Peyer's patch (tissue), 4 donors: Measurements from ENCODE around the gene APOL2. TPM values are rescaled to one million over a fixed set of nuclear protein-coding genes. Genes with fewer than 3 reads are reported as not detected.
"Not testable (repeated sequence)": the region's sequence is repeated elsewhere in the genome, so short reads cannot be mapped to it uniquely, and the experiment has no call there.

Experiments used
- DNase-seq, 3 donors: peaks; one replicate each; pipeline ENCODE4 v3.0.0-alpha.2; 2017 to 2019
- H3K27ac ChIP-seq, 4 donors: fragments of 200-600 bp; sonication (generic); one replicate each; pipeline ENCODE4 v1.5.1; 2016 to 2019
- H3K27me3 ChIP-seq, 2 donors: fragments of 200-600 bp; sonication (generic); one replicate each; pipeline ENCODE4 v1.5.1; 2019
- H3K36me3 ChIP-seq, 3 donors: fragments of 200-600 bp; sonication (generic); one replicate each; pipeline ENCODE4 v1.5.1; 2016 to 2019
- H3K4me1 ChIP-seq, 4 donors: fragments of 200-600 bp; sonication (generic); one replicate each; pipeline ENCODE4 v1.5.1; 2016 to 2019
- H3K4me3 ChIP-seq, 4 donors: fragments of 200-600 bp; sonication (generic); 1 replicate in 3 of 4; 2 replicates in 1 of 4; pipeline ENCODE4 v1.5.1; 2016 to 2019; ENCODE audit warnings: mild to moderate bottlenecking in 1 of 4
- H3K9me3 ChIP-seq, 4 donors: fragments of 200-600 bp; sonication (generic); one replicate each; pipeline ENCODE4 v1.5.1; 2016 to 2019; ENCODE audit warnings: mild to moderate bottlenecking in 1 of 4
- POLR2A ChIP-seq, 2 donors: fragments of 450-650 bp; IDR thresholded peaks; one replicate each; pipeline ENCODE4 v1.5.1; 2017; ENCODE audit warnings: antibody characterized with exemption in 2 of 2, mild to moderate bottlenecking in 2 of 2, moderate library complexity in 2 of 2
- total RNA-seq, 4 donors: library from RNA; depleted of rRNA; stranded (reverse); fragments of >200 nt; gene quantifications; one replicate each; pipeline ENCODE4 v1.1.0, GENCODE V29; 2016
- TF ChIP-seq, protein P1 (sequence below), 6 experiments: fragments of 450-650 bp in 4 of 6; fragments of 200-600 bp in 2 of 6; sonication (generic) in 1 of 6; IDR thresholded peaks; one replicate each; pipeline ENCODE4 v1.5.1; 2017 to 2019; ENCODE audit warnings: antibody characterized with exemption in 6 of 6, mild to moderate bottlenecking in 3 of 6, moderate library complexity in 1 of 6

The APOL2 gene
- total RNA-seq, 4 donors from 2014 or later = 48.7 to 55.2 (median 52.3) TPM

DNA sequence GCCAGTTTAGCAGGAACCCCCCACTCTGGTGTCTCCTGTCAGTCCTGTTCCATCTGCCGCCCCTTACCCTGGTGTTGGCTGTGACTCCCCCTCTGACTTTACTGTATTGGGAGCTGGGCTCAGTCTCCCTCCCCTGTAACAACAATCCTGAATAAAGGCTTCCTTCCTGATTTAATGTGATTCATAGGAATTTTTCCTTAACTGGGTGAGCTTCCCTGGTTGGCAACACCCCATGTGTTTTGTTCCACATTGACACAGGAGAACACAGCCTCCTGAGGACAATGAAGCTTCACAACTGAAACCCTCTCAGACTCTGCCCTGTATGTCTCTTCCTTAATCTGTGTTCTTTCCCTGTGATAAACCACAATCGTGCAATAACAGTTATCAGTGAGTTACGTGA lies 46.2 kb downstream of the APOL2 start:
- DNase-seq = no peak
- TF ChIP-seq, protein P1, sequence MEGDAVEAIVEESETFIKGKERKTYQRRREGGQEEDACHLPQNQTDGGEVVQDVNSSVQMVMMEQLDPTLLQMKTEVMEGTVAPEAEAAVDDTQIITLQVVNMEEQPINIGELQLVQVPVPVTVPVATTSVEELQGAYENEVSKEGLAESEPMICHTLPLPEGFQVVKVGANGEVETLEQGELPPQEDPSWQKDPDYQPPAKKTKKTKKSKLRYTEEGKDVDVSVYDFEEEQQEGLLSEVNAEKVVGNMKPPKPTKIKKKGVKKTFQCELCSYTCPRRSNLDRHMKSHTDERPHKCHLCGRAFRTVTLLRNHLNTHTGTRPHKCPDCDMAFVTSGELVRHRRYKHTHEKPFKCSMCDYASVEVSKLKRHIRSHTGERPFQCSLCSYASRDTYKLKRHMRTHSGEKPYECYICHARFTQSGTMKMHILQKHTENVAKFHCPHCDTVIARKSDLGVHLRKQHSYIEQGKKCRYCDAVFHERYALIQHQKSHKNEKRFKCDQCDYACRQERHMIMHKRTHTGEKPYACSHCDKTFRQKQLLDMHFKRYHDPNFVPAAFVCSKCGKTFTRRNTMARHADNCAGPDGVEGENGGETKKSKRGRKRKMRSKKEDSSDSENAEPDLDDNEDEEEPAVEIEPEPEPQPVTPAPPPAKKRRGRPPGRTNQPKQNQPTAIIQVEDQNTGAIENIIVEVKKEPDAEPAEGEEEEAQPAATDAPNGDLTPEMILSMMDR (IDR thresholded peaks at IDR 0.05) = no peak
- no peak for TF ChIP-seq POLR2A (IDR thresholded peaks at IDR 0.05)
- no peaks in the 10 kb centered on the region for H3K27me3 ChIP-seq
- H3K27ac ChIP-seq = no peak overlapping the region
- peaks cover 0 to 4% (median 0%) of the 10 kb centered on the region in 4 donors for H3K4me1 ChIP-seq
- H3K4me3 ChIP-seq = no peak overlapping the region
- no peaks in the 10 kb centered on the region for H3K36me3 ChIP-seq
- no peaks in the 10 kb centered on the region for H3K9me3 ChIP-seq

DNA sequence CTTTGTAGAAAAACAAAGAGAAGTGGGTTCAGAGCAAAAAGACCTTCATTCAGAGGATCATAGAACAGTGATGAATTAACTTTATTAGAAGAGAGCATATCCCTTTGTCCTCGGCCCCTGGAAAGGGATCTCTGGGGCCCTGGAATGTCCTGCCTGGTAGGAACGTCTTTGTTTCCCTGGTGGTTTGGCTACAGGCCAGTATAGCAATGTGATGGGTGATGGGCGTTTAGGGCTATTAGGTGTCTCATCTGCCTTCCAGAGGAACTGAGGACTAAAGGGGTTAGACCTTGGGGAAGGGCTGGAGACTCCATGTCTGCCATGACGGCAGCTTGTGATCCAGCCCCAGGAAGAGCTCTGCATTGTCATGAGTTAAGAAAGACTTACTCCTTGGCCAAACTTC lies 46.8 kb downstream of the APOL2 start:
- no peak for TF ChIP-seq POLR2A (IDR thresholded peaks at IDR 0.05)
- TF ChIP-seq, protein P1 (IDR thresholded peaks at IDR 0.05) = no peak
- Histone ChIP-seq H3K4me1 (peaks cover 0 to 4% (median 0%) of the 10 kb centered on the region in 4 donors), H3K9me3 (no peaks in the 10 kb centered on the region), H3K4me3 (no peak overlapping the region), H3K27me3 (no peaks in the 10 kb centered on the region), H3K36me3 (no peaks in the 10 kb centered on the region), H3K27ac (no peak overlapping the region)
- DNase-seq = no peak

DNA sequence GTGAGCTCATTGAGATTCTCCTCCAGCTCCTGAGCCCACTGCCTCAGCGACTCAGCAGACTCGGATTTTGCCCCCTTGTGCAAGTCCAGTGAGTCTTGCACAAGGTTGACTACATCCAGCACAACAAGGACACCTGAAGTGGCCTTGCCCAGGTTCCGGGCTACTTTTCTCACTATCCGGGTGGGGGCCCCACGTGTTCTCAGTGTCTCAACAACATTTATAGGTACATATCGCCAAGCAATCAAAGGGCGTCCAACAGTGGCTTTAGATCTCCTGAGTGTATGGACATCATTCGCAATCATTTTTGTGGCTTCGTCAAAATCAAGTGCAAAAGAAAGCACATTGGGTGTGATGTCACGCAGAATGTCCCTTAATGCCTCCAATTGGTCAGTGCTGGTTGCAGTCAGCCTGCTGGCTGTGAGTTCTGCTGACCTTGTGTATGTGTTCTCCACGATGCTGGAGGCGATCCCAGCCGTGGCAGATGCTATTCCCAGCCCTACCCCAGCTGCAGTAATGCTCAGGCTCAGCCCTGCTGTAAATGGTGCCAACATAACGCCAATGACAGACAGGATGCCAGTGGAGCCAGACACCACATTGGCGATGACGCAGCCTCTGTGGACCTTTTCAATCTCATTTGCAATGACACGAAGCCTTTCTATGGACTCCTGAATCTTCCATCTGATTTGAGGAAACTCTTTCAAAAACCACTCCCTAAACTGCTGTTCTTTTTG lies 48.1 kb downstream of the APOL2 start:
- no peaks in the 10 kb centered on the region for H3K36me3 ChIP-seq
- no peak overlapping the region for H3K4me3 ChIP-seq
- no peak overlapping the region for H3K27ac ChIP-seq
- TF ChIP-seq, protein P1 (IDR thresholded peaks at IDR 0.05) = no peak
- TF ChIP-seq POLR2A (IDR thresholded peaks at IDR 0.05) = no peak
- no peaks in the 10 kb centered on the region for H3K9me3 ChIP-seq
- no peaks in the 10 kb centered on the region for H3K4me1 ChIP-seq
- DNase-seq = no peak
- no peaks in the 10 kb centered on the region for H3K27me3 ChIP-seq

DNA sequence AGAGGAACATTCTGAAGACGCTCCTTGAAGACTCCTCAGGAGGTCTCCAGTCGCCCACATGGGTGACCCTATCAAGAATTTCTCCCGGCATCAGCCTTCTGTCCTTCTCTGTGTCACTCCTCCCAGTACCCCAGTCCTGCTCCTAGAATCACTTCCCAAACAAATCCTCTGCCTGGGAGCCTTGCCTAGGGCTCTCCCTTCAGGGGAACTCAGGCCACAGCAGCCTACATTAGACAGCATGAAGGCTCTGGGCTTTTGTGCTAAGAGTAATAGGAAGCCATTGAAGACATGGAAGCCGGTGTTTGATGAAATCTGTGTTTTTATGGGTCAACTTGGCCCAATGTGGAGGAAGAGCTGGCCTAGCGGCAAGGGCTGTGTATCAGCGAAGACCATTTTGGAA lies 51.5 kb downstream of the APOL2 start:
- not testable (repeated sequence) for H3K27ac ChIP-seq, H3K4me3 ChIP-seq, H3K27me3 ChIP-seq, DNase-seq, H3K9me3 ChIP-seq, H3K36me3 ChIP-seq, H3K4me1 ChIP-seq

DNA sequence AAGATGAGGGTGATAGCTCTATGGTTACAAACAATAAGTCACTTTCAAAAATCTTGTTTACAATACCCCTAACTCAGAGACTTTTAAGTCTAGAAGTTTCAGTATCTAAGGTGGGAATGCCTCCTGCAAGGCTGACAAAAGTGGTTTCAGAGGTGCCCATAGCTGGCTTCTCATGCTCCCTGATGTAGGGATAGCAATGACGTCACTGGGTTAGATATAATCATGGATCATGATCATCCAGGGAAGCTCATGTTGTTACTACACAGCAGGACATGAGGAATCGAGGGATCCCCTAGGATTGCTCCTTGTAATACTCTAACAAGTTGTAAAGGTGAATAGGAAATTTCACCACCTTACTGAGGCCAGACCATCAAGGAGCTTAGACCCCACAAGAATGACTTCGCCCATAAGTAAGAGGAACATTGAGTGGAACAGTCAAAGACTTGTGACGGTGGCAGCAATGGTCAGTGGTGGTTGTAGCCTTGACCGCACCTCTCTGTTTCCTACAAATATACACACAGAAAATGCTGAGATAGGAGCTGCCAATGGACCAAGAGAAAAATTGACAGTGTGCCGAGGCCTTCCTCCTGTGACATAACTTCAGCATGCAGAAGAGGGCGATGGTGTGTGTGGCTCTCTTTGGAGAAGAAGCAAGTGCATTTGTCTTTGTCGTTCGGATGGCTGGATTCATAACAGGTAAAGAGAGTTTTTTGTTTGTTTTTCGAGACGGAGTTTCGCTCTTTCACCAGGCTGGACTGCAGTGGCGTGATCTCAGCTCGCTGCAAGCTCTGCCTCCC lies 53.3 kb downstream of the APOL2 start:
- Histone ChIP-seq H3K27me3 (no peaks in the 10 kb centered on the region), H3K4me1 (no peaks in the 10 kb centered on the region), H3K36me3 (no peaks in the 10 kb centered on the region), H3K4me3 (no peak overlapping the region), H3K9me3 (no peaks in the 10 kb centered on the region), H3K27ac (no peak overlapping the region)
- TF ChIP-seq, protein P1 (IDR thresholded peaks at IDR 0.05) = no peak
- TF ChIP-seq POLR2A (IDR thresholded peaks at IDR 0.05) = no peak
- DNase-seq = no peak

DNA sequence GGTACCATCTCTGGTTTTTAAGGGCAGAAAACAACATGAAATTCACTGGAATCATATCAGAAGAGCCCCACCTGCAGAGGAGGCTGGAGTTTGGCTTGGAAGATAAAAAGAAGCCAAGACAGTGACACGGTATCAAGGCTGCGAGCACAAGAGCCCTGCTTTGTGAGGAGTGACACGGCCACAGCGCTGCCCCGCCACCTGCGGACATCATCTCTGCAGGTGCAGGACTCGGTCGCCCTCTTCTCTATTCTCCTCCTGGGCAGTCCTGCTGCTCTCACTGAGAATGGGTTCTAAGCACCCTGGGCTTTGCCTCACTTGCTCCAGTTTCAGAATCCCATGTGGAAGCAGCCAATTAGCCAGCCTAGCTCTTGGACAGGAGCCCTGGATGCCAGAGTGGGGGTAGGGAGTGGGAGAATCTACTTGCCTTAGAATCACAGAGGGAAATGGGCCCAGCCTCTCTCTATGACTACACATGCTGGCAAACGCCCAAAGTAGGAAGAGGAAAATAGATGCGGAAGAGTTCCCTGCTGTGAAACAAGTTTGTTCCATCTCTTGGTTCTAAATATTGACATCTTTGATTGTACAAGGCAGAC lies 54.8 kb downstream of the APOL2 start:
- Histone ChIP-seq H3K27me3 (no peaks in the 10 kb centered on the region), H3K27ac (no peak overlapping the region), H3K4me1 (no peaks in the 10 kb centered on the region), H3K9me3 (no peaks in the 10 kb centered on the region), H3K36me3 (no peaks in the 10 kb centered on the region), H3K4me3 (no peak overlapping the region)
- no peak for DNase-seq
- TF ChIP-seq, protein P1 (IDR thresholded peaks at IDR 0.05) = no peak
- TF ChIP-seq POLR2A (IDR thresholded peaks at IDR 0.05) = no peak
